BLaER1 treated with 17β-estradiol and CSF1 and Interleukin-3, amounts not matched to agents 10 nM and 100 nM (cell line): ENCODE results near the gene GALNS.
"Not testable (repeated sequence)": the region's sequence is repeated elsewhere in the genome, so short reads cannot be mapped to it uniquely, and the experiment has no call there.

ENCODE experiments used
- H3K27ac ChIP-seq, 11 experiments: shearing (Covaris generic); formaldehyde crosslinking; 2 replicates each; pipeline ENCODE4 v1.8.1; 2022
- H3K27me3 ChIP-seq, 11 experiments: shearing (Covaris generic); formaldehyde crosslinking; 2 replicates each; pipeline ENCODE4 v1.8.1; 2022
- H3K36me3 ChIP-seq, 11 experiments: shearing (Covaris generic); formaldehyde crosslinking; 2 replicates each; pipeline ENCODE4 v1.8.1; 2022
- H3K4me1 ChIP-seq, 10 experiments: shearing (Covaris generic); formaldehyde crosslinking; 2 replicates each; pipeline ENCODE4 v1.8.1; 2022
- H3K4me2 ChIP-seq, 11 experiments: shearing (Covaris generic); formaldehyde crosslinking; 2 replicates each; pipeline ENCODE4 v1.8.1; 2022
- H3K4me3 ChIP-seq, 10 experiments: shearing (Covaris generic); formaldehyde crosslinking; 2 replicates each; pipeline ENCODE4 v1.8.1; 2022
- H3K9ac ChIP-seq, 11 experiments: shearing (Covaris generic); formaldehyde crosslinking; 2 replicates each; pipeline ENCODE4 v1.8.1; 2022
- H3K9me3 ChIP-seq, 11 experiments: shearing (Covaris generic); formaldehyde crosslinking; replicated peaks in 1 of 11; 2 replicates each; pipeline ENCODE4 v1.8.1; 2022
- H4K20me1 ChIP-seq, 11 experiments: shearing (Covaris generic); formaldehyde crosslinking; 2 replicates each; pipeline ENCODE4 v1.8.1; 2022
- Cebpa-rat ChIP-seq, 11 experiments: shearing (Covaris generic); IDR thresholded peaks; 2 replicates each; pipeline ENCODE4 v1.8.1; 2022

Gene GALNS

GRCh38 chr16:88831838-88832237 lies 24.9 kb downstream of the GALNS start:
- no peak overlapping the region for H3K4me3 ChIP-seq
- H3K9ac ChIP-seq = no peak overlapping the region
- peaks cover 0 to 44% (median 34%) of the 10 kb centered on the region in 10 experiments; a peak in 18 of 20 replicates for H3K4me1 ChIP-seq
- no peak overlapping the region for H3K27ac ChIP-seq
- H3K4me2 ChIP-seq = no peak overlapping the region
- no peaks in the 10 kb centered on the region for H3K9me3 ChIP-seq
- H3K27me3 ChIP-seq = peaks cover 10 to 17% (median 14%) of the 10 kb centered on the region in 11 experiments; a peak in 20 of 22 replicates
- peaks cover 0 to 55% (median 12%) of the 10 kb centered on the region in 11 experiments; a peak in 15 of 22 replicates for H4K20me1 ChIP-seq
- H3K36me3 ChIP-seq = peaks cover 14 to 70% (median 36%) of the 10 kb centered on the region in 11 experiments; a peak in 19 of 22 replicates
- TF ChIP-seq Cebpa-rat (IDR thresholded peaks at IDR 0.05) = no peak

GRCh38 chr16:88830783-88831182 lies 26.0 kb downstream of the GALNS start:
- Histone ChIP-seq H3K4me2 (no peak overlapping the region), H3K27me3 (peaks cover 3 to 11% (median 8%) of the 10 kb centered on the region in 11 experiments; a peak in 20 of 22 replicates), H3K9ac (no peak overlapping the region), H3K4me1 (peaks cover 0 to 34% (median 24%) of the 10 kb centered on the region in 10 experiments; a peak in 16 of 20 replicates), H4K20me1 (peaks cover 0 to 56% (median 2%) of the 10 kb centered on the region in 11 experiments; a peak in 13 of 22 replicates), H3K4me3 (no peak overlapping the region), H3K27ac (no peak overlapping the region), H3K9me3 (no peaks in the 10 kb centered on the region), H3K36me3 (peaks cover 14 to 74% (median 36%) of the 10 kb centered on the region in 11 experiments; a peak in 19 of 22 replicates)
- no peak for TF ChIP-seq Cebpa-rat (IDR thresholded peaks at IDR 0.05)

GRCh38 chr16:88830258-88830657 lies 26.5 kb downstream of the GALNS start:
- no peaks in the 10 kb centered on the region for H3K9me3 ChIP-seq
- peaks cover 0 to 51% (median 0%) of the 10 kb centered on the region in 11 experiments; a peak in 12 of 22 replicates for H4K20me1 ChIP-seq
- no peak overlapping the region for H3K4me2 ChIP-seq
- no peak overlapping the region for H3K27ac ChIP-seq
- H3K9ac ChIP-seq = no peak overlapping the region; a peak in 2 of 22 replicates
- no peak overlapping the region for H3K4me3 ChIP-seq
- peaks cover 0 to 6% (median 3%) of the 10 kb centered on the region in 11 experiments; a peak in 13 of 22 replicates for H3K27me3 ChIP-seq
- no peak for TF ChIP-seq Cebpa-rat (IDR thresholded peaks at IDR 0.05)
- peaks cover 14 to 69% (median 34%) of the 10 kb centered on the region in 11 experiments; a peak in 19 of 22 replicates for H3K36me3 ChIP-seq
- peaks cover 0 to 29% (median 19%) of the 10 kb centered on the region in 10 experiments; a peak in 16 of 20 replicates for H3K4me1 ChIP-seq

GRCh38 chr16:88828711-88829110 lies 28.0 kb downstream of the GALNS start:
- peaks cover 14 to 66% (median 37%) of the 10 kb centered on the region in 11 experiments; a peak in 19 of 22 replicates for H3K36me3 ChIP-seq
- no peak for TF ChIP-seq Cebpa-rat (IDR thresholded peaks at IDR 0.05)
- H4K20me1 ChIP-seq = peaks cover 0 to 48% (median 0%) of the 10 kb centered on the region in 11 experiments; a peak in 9 of 22 replicates
- H3K4me1 ChIP-seq = peaks cover 0 to 20% (median 14%) of the 10 kb centered on the region in 10 experiments; a peak in 16 of 20 replicates
- H3K27me3 ChIP-seq = no peaks in the 10 kb centered on the region
- H3K4me2 ChIP-seq = no peak overlapping the region
- H3K27ac ChIP-seq = no peak overlapping the region
- H3K4me3 ChIP-seq = no peak overlapping the region
- H3K9me3 ChIP-seq = no peaks in the 10 kb centered on the region
- no peak overlapping the region for H3K9ac ChIP-seq

GRCh38 chr16:88827727-88828126 lies 29.0 kb downstream of the GALNS start:
- Histone ChIP-seq H3K27me3 (no peaks in the 10 kb centered on the region), H3K4me1 (peaks cover 0 to 10% (median 5%) of the 10 kb centered on the region in 10 experiments; a peak in 12 of 20 replicates), H3K4me2 (no peak overlapping the region), H3K9me3 (no peaks in the 10 kb centered on the region), H3K27ac (no peak overlapping the region), H3K9ac (no peak overlapping the region), H4K20me1 (peaks cover 0 to 52% (median 0%) of the 10 kb centered on the region in 11 experiments; a peak in 8 of 22 replicates), H3K36me3 (peaks cover 14 to 75% (median 44%) of the 10 kb centered on the region in 11 experiments; a peak in 21 of 22 replicates), H3K4me3 (no peak overlapping the region)
- TF ChIP-seq Cebpa-rat (IDR thresholded peaks at IDR 0.05) = no peak

- Histone ChIP-seq H3K4me2 (no peak overlapping the region), H3K4me3 (no peak overlapping the region), H3K9ac (no peak overlapping the region), H3K27me3 (no peaks in the 10 kb centered on the region), H3K9me3 (no peaks in the 10 kb centered on the region), H3K27ac (no peak overlapping the region), H3K4me1 (peaks cover 0 to 9% (median 2%) of the 10 kb centered on the region in 10 experiments; a peak in 4 of 20 replicates), H3K36me3 (peaks cover 25 to 79% (median 59%) of the 10 kb centered on the region in 11 experiments; a peak in 21 of 22 replicates), H4K20me1 (peaks cover 0 to 66% (median 4%) of the 10 kb centered on the region in 11 experiments; a peak in 12 of 22 replicates)
- no peak for TF ChIP-seq Cebpa-rat (IDR thresholded peaks at IDR 0.05)
Measured at GRCh38 chr16:88826070-88826840, 30.5 kb downstream of the GALNS start.

GRCh38 chr16:88825146-88825545 lies 31.6 kb downstream of the GALNS start:
- Histone ChIP-seq H3K27me3 (no peaks in the 10 kb centered on the region), H3K27ac (no peak overlapping the region), H3K4me3 (no peak overlapping the region), H3K36me3 (peaks cover 30 to 85% (median 59%) of the 10 kb centered on the region in 11 experiments; a peak in 21 of 22 replicates), H3K4me2 (no peak overlapping the region), H3K4me1 (peaks cover 0 to 15% (median 5%) of the 10 kb centered on the region in 10 experiments; a peak in 4 of 20 replicates), H3K9ac (no peak overlapping the region), H3K9me3 (no peaks in the 10 kb centered on the region), H4K20me1 (peaks cover 0 to 70% (median 7%) of the 10 kb centered on the region in 11 experiments; a peak in 12 of 22 replicates)
- TF ChIP-seq Cebpa-rat (IDR thresholded peaks at IDR 0.05) = no peak

GRCh38 chr16:88824256-88825077 lies 32.3 kb downstream of the GALNS start:
- Histone ChIP-seq H3K4me3 (no peak overlapping the region), H3K4me2 (no peak overlapping the region), H3K4me1 (peaks cover 0 to 15% (median 5%) of the 10 kb centered on the region in 10 experiments; a peak in 4 of 20 replicates), H3K9ac (no peak overlapping the region), H3K27me3 (no peaks in the 10 kb centered on the region), H3K27ac (no peak overlapping the region), H4K20me1 (peaks cover 0 to 66% (median 7%) of the 10 kb centered on the region in 11 experiments; a peak in 12 of 22 replicates), H3K9me3 (no peaks in the 10 kb centered on the region), H3K36me3 (peaks cover 30 to 82% (median 59%) of the 10 kb centered on the region in 11 experiments; a peak in 21 of 22 replicates)
- no peak for TF ChIP-seq Cebpa-rat (IDR thresholded peaks at IDR 0.05)

- H3K4me3 ChIP-seq, H3K9me3 ChIP-seq, H3K27ac ChIP-seq, H3K4me2 ChIP-seq, H3K9ac ChIP-seq, H3K27me3 ChIP-seq: not testable (repeated sequence)
- peaks cover 0 to 15% (median 5%) of the 10 kb centered on the region in 10 experiments; a peak in 4 of 20 replicates for H3K4me1 ChIP-seq
- H4K20me1 ChIP-seq = peaks cover 0 to 60% (median 7%) of the 10 kb centered on the region in 11 experiments; a peak in 10 of 22 replicates
- peaks cover 29 to 74% (median 56%) of the 10 kb centered on the region in 11 experiments; a peak in 21 of 22 replicates for H3K36me3 ChIP-seq
Measured at GRCh38 chr16:88823646-88824045, 33.1 kb downstream of the GALNS start.
